HG03135 (cell line): ENCODE data around the gene ANO4.

ENCODE experiments used
- ATAC-seq: cut with Tn5 transposase; IDR thresholded peaks from one replicate; pipeline ENCODE4 v1.9.1; 2021; ENCODE audit warnings: mild to moderate bottlenecking, moderate library complexity; ENCODE audit not compliant: unreplicated experiment

ANO4 gene

GRCh38 chr12:100942984-100943749, 148.6 kb downstream of the ANO4 start:
- ATAC-seq: no peak

GRCh38 chr12:100951756-100952155, 157.2 kb downstream of the ANO4 start:
- ATAC-seq: no peak

GRCh38 chr12:100953217-100953616, 158.6 kb downstream of the ANO4 start:
- ATAC-seq: no peak

GRCh38 chr12:100953677-100954076, 159.1 kb downstream of the ANO4 start:
- no peak for ATAC-seq

- ATAC-seq: no peak
Measured at GRCh38 chr12:100954118-100954517, 159.5 kb downstream of the ANO4 start.

GRCh38 chr12:100955139-100955538, 160.6 kb downstream of the ANO4 start:
- no peak for ATAC-seq

- no peak for ATAC-seq
Measured at GRCh38 chr12:100956311-100956852, 161.8 kb downstream of the ANO4 start.

- ATAC-seq: no peak
Measured at GRCh38 chr12:100959481-100959880, 164.9 kb downstream of the ANO4 start.

GRCh38 chr12:100962086-100962712, 167.6 kb downstream of the ANO4 start:
- no peak for ATAC-seq

GRCh38 chr12:100963381-100963780, 168.8 kb downstream of the ANO4 start:
- ATAC-seq: no peak

- no peak for ATAC-seq
Measured at GRCh38 chr12:100964028-100964427, 169.5 kb downstream of the ANO4 start.

- no peak for ATAC-seq
Measured at GRCh38 chr12:100967189-100967588, 172.6 kb downstream of the ANO4 start.

GRCh38 chr12:100970894-100971293, 176.3 kb downstream of the ANO4 start:
- ATAC-seq: no peak

- ATAC-seq: no peak
Measured at GRCh38 chr12:100972121-100972520, 177.5 kb downstream of the ANO4 start.

GRCh38 chr12:100974341-100974740, 179.8 kb downstream of the ANO4 start:
- no peak for ATAC-seq

- no peak for ATAC-seq
Measured at GRCh38 chr12:100974747-100975146, 180.2 kb downstream of the ANO4 start.

GRCh38 chr12:100976735-100977134, 182.2 kb downstream of the ANO4 start:
- ATAC-seq: no peak

- ATAC-seq: no peak
Measured at GRCh38 chr12:100980856-100981255, 186.3 kb downstream of the ANO4 start.

- no peak for ATAC-seq
Measured at GRCh38 chr12:100982511-100983183, 188.1 kb downstream of the ANO4 start.

- no peak for ATAC-seq
Measured at GRCh38 chr12:100984796-100985195, 190.2 kb downstream of the ANO4 start.
